Stimulated activated naive CD4-positive, alpha-beta T cell (primary cell): Measurements from ENCODE around the gene AP3S1.
"Not testable (repeated sequence)": the region's sequence is repeated elsewhere in the genome, so short reads cannot be mapped to it uniquely, and the experiment has no call there.

ENCODE experiments used
- DNase-seq, 6 experiments: peaks; one replicate each; lab custom pipeline; 2025; lab: John Stamatoyannopoulos, UW

Gene AP3S1

DNA sequence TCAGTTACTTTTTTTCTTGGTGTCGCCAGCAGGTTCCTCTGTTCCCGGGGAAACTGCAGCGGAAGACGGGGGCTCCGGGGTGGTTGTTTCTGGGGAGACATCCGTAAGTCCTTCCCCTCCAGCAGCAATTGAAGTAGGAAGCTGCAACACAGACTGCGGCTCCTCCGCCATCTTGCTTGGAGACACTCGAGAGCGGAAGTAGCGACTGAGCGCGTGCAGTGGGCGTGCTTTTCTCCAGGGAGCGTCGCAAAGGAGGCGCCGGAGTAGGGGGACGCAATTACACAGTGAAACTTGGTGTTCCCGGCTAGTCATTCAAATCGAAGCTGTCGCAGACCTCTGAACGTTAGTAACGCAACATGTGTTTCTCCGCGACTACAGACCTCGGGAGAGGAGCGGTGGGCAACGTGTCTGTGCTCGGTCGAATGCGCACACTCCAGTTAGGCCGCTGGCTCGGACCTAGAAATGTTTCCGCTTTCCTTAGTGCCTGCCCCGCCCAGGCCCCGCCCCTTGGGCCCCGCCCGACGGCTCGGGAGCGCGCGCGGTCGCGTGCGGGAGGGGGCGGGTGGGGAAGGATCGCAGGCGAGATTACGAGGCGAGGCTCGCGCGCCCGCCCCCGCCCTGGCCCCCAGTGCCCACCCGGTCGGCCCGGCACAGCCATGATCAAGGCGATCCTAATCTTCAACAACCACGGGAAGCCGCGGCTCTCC, at the start of gene AP3S1, which contains the start of gene ATG12:
Gene AP3S1, plus strand, starts transcription at position 554 of the 707 bp plus-strand sequence. Its CDS starts 103 bp downstream, at position 657.
Gene ATG12, minus strand, starts transcription at position 184 of the 707 bp plus-strand sequence. Its CDS starts 13 bp downstream, at position 171.
- peak; percentile 82 to 99 (median 92) for DNase-seq

DNA sequence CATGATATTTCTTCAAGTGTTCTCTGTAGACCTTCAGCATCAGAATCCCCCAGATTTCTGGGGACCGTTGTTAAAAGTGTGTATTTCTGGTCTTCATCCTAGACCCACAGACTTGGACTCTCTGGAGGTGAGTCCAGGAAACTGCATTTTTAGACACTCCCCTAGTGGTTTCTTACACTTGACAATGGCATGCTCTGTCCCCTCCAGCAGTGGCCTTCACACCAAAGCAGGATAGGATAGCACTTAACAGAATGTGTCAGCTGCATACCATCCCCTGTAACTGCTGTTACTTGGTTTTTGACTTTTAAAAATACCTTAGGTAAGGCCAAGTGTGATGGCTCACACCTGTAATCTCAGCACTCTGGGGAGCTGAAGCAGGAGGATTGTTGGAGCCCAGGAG, 46.0 kb upstream of the AP3S1 start:
- no peak for DNase-seq

DNA sequence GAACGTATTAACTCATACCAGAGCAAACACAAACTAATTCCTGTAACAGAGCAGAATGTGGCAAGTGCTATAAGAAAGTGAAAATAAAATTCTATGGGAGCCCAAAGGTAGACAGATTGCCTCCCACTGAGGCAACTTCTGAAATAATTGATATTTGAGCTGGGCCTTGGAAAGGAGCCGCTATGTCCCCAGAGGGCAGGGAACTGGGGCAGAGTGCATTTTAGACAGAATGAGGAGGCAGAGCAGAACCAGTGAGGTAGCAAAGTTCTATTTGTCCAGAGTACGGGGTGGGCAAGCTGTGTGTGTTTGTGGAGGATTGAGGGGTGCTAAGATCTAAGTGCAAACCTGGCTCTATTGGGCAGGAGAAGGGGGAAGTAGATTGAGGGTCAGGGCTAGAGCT, 45.1 kb upstream of the AP3S1 start:
- DNase-seq, result no peak

GRCh38 chr5:115798252-115798651, 43.5 kb upstream of the AP3S1 start:
- DNase-seq, result no peak

DNA sequence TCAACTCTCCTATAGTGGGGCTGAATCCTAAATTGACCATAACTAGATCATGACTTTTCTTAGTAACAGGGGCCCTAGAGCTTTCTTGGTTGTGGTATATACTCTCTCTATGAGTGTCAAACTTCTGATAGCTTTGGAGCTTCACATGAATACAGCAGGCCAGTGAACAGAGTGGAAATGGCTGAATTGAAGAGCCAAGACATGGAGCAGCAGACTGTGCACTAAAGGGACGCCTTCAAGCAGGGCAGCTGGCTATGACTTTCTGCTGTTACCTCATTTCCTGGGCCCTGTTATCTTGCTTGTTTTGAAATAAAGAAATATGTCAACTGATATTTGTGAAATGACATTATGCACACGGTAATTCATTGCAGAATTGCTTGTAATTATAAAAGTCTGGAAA, 41.6 kb upstream of the AP3S1 start:
- no peak for DNase-seq

DNA sequence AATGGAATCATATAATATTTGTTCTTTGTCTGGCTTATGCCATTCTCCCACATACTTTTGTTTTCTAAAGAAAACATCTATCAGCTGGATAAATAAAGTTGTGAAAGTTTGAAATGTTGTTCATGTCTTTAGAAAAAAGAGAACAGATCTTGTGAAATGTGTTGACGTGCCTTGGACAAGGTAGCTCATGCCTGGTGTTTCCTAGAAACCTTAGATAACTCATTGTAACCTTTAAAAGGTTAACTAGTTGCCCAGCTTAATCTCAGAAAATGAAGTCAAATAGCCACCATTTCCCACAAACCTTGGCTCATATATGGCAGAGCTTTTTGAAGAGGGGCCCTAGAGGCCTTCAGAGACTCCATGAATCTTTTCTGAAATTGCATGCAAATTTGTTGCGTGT, 40.6 kb upstream of the AP3S1 start:
- no peak for DNase-seq

- no peak for DNase-seq
Measured at GRCh38 chr5:115801984-115802383, 39.8 kb upstream of the AP3S1 start.

DNA sequence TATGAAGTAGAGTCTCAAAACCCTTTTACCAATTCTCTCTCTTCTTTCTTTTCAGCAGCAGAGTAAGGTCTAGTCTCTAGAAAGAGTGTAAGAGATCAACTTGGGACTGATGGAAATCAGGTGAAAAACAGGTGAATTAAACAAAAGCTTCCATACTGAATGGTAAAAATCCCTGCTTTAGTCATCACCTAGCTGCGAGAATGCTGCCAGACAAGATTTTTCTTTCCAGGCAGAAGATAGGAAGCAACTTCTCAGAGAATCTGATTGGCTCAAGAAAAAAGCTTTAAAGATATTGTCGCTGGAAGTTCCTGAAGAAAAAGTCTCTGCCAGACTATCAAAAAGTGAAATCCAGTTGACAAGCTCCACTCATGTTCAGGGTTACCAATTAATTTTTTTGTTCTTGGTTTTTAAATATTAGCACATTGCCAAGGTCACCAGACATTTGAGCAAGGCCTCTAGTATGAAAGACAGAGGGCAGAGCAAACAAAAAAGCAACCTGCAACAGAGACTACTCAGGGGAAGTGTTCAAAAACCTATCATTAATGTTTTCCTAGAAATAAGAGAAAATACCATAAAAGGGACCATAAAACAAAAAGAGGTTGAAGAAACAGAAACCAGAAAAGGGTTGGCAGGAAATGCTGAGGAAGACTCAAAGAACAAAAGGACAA, 34.6 kb upstream of the AP3S1 start:
- DNase-seq, result no peak

DNA sequence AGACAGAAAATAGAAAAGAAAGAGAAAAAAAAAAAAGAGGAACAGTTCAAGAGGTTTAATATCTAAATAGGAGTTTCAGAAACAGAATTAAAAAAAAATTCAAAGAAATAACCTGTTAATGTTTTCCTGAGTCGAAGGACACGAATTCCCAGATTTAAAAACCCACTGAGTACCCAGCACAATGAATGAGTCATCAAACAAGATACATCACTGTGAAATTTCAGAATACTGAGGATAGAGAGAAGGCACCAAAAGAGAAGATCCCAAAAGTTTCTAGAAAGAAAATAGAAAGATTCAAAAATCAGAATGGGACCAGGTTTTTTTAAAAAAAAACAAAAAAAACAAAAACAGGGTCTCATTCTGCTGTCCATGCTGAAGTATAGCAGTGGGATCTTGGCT, 34.1 kb upstream of the AP3S1 start:
- DNase-seq, result no peak

DNA sequence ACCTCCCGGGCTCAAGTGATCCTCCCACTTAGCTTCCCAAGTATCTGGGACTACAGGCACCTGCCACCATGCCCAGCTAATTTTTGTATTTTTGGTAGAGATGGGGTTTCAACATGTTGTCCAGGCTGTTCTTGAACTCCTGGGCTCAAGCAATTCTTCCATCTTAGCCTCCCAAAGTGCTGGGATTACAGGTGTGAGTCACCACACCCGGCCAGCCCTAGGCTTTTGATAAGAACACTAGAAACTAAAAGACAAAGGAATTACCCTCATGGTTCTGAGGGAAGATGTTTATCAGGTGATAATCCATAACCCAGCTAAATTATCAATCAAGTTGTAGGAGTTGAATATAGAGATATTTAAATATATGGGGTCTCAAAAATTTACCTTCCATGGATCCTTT, 33.7 kb upstream of the AP3S1 start:
- DNase-seq, result not testable (repeated sequence)

- DNase-seq, result no peak
Measured at GRCh38 chr5:115809946-115810345, 31.8 kb upstream of the AP3S1 start.

DNA sequence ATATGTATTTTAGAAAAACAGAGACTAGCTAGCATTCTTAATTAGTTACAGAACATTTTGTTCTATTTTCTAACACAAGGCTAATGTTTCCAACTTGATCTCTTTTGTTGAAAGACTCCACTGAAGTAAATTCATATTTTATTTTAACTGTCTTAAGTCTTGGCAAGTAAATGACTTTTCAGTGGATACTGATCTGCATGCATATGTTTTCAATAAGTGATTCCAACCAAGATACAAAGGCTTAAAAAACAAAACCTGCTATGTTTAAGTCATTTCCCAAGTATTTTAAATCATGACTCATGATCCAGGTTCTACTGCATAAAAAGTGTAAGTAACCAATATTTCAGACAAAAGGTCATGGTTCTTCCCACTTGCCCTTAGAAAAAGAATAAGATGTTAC, 31.0 kb upstream of the AP3S1 start:
- DNase-seq, result no peak

DNA sequence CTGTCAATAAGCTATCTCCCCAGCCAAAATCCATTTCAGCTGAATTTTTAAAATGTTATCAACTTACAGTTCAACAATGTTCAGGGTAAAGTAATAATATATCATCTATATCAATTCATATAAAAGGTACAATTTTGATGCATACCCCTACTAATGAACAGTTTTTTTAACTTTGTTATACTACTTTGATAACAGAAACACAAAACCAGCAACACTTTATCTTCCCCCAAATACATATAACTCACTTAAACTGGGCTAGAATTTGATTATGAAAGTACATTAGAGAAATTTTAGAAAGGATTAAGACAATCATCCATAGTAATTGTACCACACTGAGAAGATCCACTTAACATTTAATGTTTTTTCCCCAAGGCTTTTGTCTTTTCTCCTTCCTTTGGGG, 30.3 kb upstream of the AP3S1 start:
- DNase-seq, result no peak

DNA sequence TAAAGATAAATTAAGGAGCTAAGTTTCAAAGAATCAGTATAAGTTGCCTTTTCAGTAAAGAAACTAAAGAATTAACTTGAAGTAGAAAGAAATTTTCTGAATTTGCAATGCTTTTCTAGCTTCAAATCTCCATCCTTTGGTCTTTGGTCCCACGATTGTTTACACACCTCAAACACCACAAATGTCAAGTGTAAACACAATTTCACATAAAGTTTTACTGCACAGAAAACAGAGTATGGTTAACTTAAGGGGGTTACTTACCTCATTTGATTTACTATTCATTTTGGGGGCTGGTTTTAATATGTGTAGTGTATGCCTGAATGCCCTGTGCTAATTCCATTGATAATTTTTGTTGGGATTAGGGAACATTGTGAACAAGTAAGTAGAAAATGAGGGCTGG, 29.4 kb upstream of the AP3S1 start:
- DNase-seq, result no peak

DNA sequence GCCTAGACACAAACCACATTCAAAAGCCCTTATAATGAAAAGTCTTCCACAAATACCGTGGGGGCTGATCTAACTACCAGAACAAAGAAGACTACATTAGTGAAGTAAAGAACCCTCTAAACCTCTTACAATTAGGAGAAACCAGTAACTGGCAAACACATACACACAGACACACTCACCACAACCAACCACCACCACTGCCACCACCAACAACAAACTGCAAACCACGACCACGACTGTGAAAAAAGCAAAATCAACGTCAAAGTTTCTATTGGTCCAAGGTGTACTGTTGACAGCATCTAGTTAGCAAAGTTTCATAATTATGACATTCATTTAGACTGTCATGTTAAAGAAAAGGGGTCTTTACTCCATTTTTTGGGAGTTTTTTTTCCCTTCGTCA, 28.0 kb upstream of the AP3S1 start:
- no peak for DNase-seq

DNA sequence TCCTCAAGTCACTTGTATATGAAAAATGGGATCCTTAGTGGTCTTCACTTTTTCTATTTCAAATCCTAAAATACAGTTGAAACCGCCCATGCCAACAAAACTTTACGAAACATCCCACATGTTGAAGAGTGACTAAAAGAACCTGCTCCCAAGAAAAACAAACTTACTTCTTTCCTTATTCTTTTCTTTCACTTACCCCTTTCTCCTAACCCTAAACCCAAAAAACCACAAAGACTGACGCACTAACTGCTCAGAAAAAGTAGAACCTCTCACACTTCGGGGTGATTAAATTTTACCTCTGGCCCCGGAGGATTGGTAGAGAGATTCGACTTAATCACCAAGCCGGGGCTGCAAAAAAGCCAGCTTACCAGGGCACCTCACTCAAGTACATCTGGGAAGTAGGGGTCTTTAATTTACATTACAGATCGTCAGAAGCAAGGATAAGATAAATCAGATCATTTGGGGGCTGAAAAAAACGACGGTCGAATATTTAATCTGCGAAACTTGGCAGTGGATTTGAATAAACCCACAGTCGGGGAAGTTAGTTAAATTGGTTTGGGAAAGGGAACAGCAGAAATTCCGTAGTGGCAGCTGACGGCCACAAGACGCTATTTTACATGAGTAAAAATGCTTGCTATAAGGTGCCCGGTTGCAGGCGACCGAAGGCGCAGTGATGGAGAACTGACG, 26.6 kb upstream of the AP3S1 start:
- DNase-seq, result no peak

- no peak for DNase-seq
Measured at GRCh38 chr5:115815693-115816225, 26.0 kb upstream of the AP3S1 start.

DNA sequence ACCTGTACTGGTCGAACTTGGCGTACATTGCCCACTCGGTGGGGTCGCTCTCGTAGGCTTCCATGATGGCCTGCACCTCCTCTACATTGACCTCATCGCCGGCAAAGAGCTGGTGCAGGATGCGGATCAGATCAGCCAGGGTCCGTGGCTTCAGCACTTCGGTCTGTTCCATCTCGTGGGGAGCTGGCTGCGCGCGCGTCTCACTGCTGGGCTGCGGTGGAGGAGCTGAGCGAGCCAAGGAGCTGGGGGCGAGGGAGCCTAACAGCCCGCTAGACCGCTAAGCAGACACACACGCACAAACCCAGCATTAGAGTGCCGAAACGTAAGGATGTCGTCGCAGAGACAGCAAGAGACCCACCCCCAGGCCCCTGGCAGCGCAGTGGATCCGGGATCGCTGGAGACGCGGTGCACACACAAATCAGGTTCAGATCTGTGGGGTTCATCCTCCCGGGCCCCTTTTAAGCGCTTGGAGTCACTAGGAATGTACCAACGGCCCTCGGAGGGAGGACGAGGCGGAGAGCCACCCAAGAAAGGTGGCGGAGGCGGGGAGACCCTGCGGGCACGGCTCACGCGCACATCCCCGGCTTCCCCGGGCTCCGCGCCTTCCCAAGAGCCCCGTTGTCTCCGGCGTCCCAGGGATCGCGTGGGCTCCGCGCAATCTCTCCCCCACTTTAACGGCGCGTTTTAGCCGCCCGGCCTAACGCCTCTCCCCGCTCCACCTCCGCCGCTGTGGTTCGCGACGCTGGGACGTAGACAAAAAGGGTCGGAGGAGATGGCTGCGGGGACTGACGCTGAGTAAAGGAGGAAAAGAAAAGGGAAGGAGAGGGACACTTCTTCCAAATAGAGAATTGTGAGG, 25.3 kb upstream of the AP3S1 start, which contains the start of gene CDO1:
Gene CDO1, minus strand, starts transcription at position 434 of the 856 bp plus-strand sequence. Its CDS starts 262 bp downstream, at position 172.
- DNase-seq, result peak in 1 of 6 experiments; percentile 9

DNA sequence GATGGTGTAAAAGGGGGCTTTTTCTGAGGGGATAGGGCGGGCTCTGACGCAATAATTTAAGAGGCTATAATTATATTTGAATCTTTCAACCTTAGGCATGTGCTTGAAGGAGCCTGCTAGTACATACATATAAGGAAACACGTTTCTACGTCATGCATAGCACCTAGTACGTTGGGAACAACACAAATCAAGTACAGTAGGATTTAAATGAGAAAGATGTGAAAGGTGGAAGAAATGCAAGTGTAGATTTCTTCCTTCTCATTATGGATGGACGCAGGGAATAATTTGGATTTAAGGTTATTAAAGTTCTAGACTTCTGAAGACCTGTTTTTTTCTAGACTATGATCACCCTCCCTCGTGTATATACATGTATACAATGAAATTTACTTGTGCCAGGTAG, 24.3 kb upstream of the AP3S1 start:
- DNase-seq, result no peak

DNA sequence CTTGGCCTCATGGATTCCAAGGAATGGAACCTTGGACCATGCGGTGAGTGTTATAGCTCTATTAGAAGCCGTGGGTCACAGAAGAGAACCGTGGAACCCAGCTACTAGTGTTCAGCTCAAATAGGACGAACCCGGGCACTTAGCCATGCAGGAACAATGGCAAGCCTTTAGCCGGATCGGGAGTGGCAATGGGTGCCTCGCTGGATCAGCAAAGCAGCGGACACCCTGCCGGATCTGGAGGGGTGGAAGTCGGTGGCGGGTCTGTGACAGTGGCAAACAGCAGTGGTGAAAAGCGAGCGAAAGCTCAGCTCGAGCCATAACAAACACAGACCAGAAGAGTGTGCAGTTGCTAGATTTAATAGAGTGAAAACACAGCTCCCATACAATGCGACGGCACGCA, 22.9 kb upstream of the AP3S1 start:
- no peak for DNase-seq

GRCh38 chr5:115820846-115821245, 20.9 kb upstream of the AP3S1 start:
- DNase-seq, result no peak

- DNase-seq, result not testable (repeated sequence)
Measured at GRCh38 chr5:115824983-115825382, 16.8 kb upstream of the AP3S1 start.
